Panc1 (cell line): ENCODE measurements around the gene TLK1. TPM values are rescaled to one million over a fixed set of nuclear protein-coding genes. Genes with fewer than 3 reads are reported as not detected.

Source experiments
- ATAC-seq: fragments of 200-7000 bp; cut with Tn5 transposase; 2 replicates; pipeline ENCODE4 v1.9.1; 2020; ENCODE audit warnings: mild to moderate bottlenecking, moderate library complexity
- BruUV-seq: library from RNA; stranded (reverse); fragments of 400-500 nt; replicated peaks from 2 replicates; lab custom pipeline; 2021; lab: Mats Ljungman, UMichigan
- CTCF ChIA-PET: fragments of 300-600 bp; sonication (Branson Sonifier 250); formaldehyde crosslinking; loops from one replicate; lab custom pipeline; 2022; ENCODE audit warnings: antibody characterized with exemption; lab: Charles Lee
- POLR2A ChIA-PET: fragments of 300-600 bp; sonication (Branson Sonifier 250); formaldehyde crosslinking; loops from one replicate; lab custom pipeline; 2022; ENCODE audit warnings: antibody characterized with exemption; lab: Charles Lee
- DNase-seq: peaks from one replicate; pipeline ENCODE4 v3.0.0-alpha.2; 2010; ENCODE audit warnings: low read depth, low spot score
- H3K27ac ChIP-seq: 2 replicates; pipeline ENCODE4 v1.5.1; 2011; ENCODE audit warnings: mild to moderate bottlenecking, low read length, inconsistent platforms
- H3K27me3 ChIP-seq: fragments of 200-500 bp; sonication (Bioruptor generic); 2 replicates; pipeline ENCODE4 v1.6.0; 2014; ENCODE audit warnings: low read length, inconsistent platforms; ENCODE audit not compliant: control insufficient read depth, insufficient read depth
- H3K36me3 ChIP-seq: fragments of 200-500 bp; sonication (Bioruptor generic); 2 replicates; pipeline ENCODE4 v1.5.1; 2014; ENCODE audit warnings: inconsistent platforms, mild to moderate bottlenecking, low read length, moderate library complexity; ENCODE audit not compliant: control insufficient read depth, insufficient read depth
- H3K4me1 ChIP-seq: 2 replicates; pipeline ENCODE4 v1.5.1; 2011; ENCODE audit warnings: inconsistent platforms, mild to moderate bottlenecking, low read length, moderate library complexity; ENCODE audit not compliant: control insufficient read depth, insufficient read depth
- H3K4me3 ChIP-seq, 2 experiments: 2 replicates each; pipeline ENCODE4 v1.5.1; 2011 to 2012; ENCODE audit warnings: low read depth in 2 of 2, low read length in 2 of 2, mild to moderate bottlenecking in 2 of 2, inconsistent platforms in 1 of 2, moderate library complexity in 1 of 2
- H3K9me3 ChIP-seq: fragments of 200-500 bp; sonication (Bioruptor generic); 2 replicates; pipeline ENCODE4 v1.5.1; 2014; ENCODE audit warnings: low read depth, mild to moderate bottlenecking, inconsistent platforms, low read length, moderate library complexity; ENCODE audit not compliant: control insufficient read depth, insufficient read depth
- CTCF ChIP-seq: fragments of 450-650 bp; IDR thresholded peaks from 2 replicates; pipeline ENCODE4 v1.5.1; 2017; ENCODE audit warnings: mild to moderate bottlenecking
- POLR2AphosphoS5 ChIP-seq: IDR thresholded peaks from 2 replicates; pipeline ENCODE4 v1.6.1; 2012; ENCODE audit warnings: mild to moderate bottlenecking, low read depth, low read length, moderate library complexity
- REST ChIP-seq, 2 experiments: IDR thresholded peaks; 2 replicates each; pipeline ENCODE4 v1.6.1; 2011 to 2012; ENCODE audit warnings: low read depth in 2 of 2, control low read depth in 1 of 2, low read length in 1 of 2, mild to moderate bottlenecking in 1 of 2, moderate library complexity in 1 of 2; ENCODE audit not compliant: insufficient read depth in 1 of 2
- SIN3A ChIP-seq: IDR thresholded peaks from 2 replicates; pipeline ENCODE4 v1.6.1; 2012; ENCODE audit warnings: low read depth, mild to moderate bottlenecking, low read length, moderate library complexity, borderline replicate concordance; ENCODE audit not compliant: insufficient read depth
- TCF7L2 ChIP-seq: IDR thresholded peaks from 2 replicates; pipeline ENCODE4 v1.6.1; 2011; ENCODE audit warnings: mild to moderate bottlenecking, low read depth, low read length, inconsistent platforms
- in situ Hi-C: cut with HindIII; loops from 2 replicates; pipeline ENCODE4 v1.10.0; 2016; ENCODE audit warnings: low sequenced_read_pairs, low pct_unique_long_range_greater_than_20kb
- intact Hi-C: fragments of 100-400 bp; cut with micrococcal nuclease; formaldehyde crosslinking; loops from one replicate; pipeline ENCODE4 v1.10.0; 2022; ENCODE audit not compliant: unreplicated experiment
- total RNA-seq: library from RNA; stranded (reverse); gene quantifications from one replicate; pipeline ENCODE4 v1.2.1, GENCODE V29; 2021; ENCODE audit not compliant: unreplicated experiment

TLK1 gene
- total RNA-seq, 1 experiment from 2014 or later: 92.9 TPM

GRCh38 chr2:171141320-171141719, 19.4 kb downstream of the TLK1 start:
- DNase-seq (no peak), ATAC-seq (peak; percentile 80)
- H3K4me3 ChIP-seq: no peak overlapping the region
- no peaks in the 10 kb centered on the region for H3K27me3 ChIP-seq
- TF ChIP-seq CTCF: no peak; the same call in 1 of the 2 replicates
- TF ChIP-seq TCF7L2: no peak
- TF ChIP-seq POLR2AphosphoS5: no peak
- TF ChIP-seq SIN3A: no peak
- no peak for TF ChIP-seq REST (IDR thresholded peaks at IDR 0.05; ENCODE audit: insufficient read depth in 1 of 2, low read depth in 2 of 2, low read length in 1 of 2)
- no peak overlapping the region for H3K27ac ChIP-seq
- ChIA-PET POLR2A (interaction anchor here (0.8 kb wide), 1 partner anchor 9 kb away, joined by 3 read pairs; no protein-coding TSS in a partner anchor), CTCF (interaction anchor here (1.1 kb wide), 1 partner anchor 13 kb away, joined by 3 read pairs; no protein-coding TSS in a partner anchor)
- peaks cover 25% of the 10 kb centered on the region; the same call in 1 of the 2 replicates for H3K4me1 ChIP-seq
- intact Hi-C loops (no loop called here), in situ Hi-C loops (no loop called here)
- H3K36me3 ChIP-seq: no peaks in the 10 kb centered on the region
- peaks cover 3% of the 10 kb centered on the region; the same call in 1 of the 2 replicates for H3K9me3 ChIP-seq
- no TSS peak for BruUV-seq

GRCh38 chr2:171139860-171140259, 20.8 kb downstream of the TLK1 start:
- Histone ChIP-seq H3K27ac (no peak overlapping the region), H3K36me3 (no peaks in the 10 kb centered on the region), H3K27me3 (no peaks in the 10 kb centered on the region), H3K4me3 (no peak overlapping the region), H3K9me3 (peaks cover 3% of the 10 kb centered on the region; the same call in 1 of the 2 replicates), H3K4me1 (peaks cover 22% of the 10 kb centered on the region; the same call in 1 of the 2 replicates)
- no TSS peak for BruUV-seq
- in situ Hi-C loops (no loop called here), intact Hi-C loops (no loop called here)
- CTCF ChIA-PET: no interaction called here
- no peak for DNase-seq
- POLR2A ChIA-PET: no interaction called here
- no peak for ATAC-seq
- TF ChIP-seq SIN3A (no peak), REST (IDR thresholded peaks at IDR 0.05; ENCODE audit: insufficient read depth in 1 of 2, low read depth in 2 of 2, low read length in 1 of 2) (no peak), TCF7L2 (no peak), CTCF (no peak), POLR2AphosphoS5 (no peak)
